A549 (cell line): Measurements from ENCODE around the gene PRXL2B. TPM values are rescaled to one million over a fixed set of nuclear protein-coding genes. Genes with fewer than 3 reads are reported as not detected.

Experiments
- ATAC-seq, 2 experiments: fragments of 200-7000 bp in 1 of 2; fragments of >200 bp in 1 of 2; cut with Nextera tagmentation in 1 of 2; cut with Tn5 transposase in 1 of 2; 3 replicates each; pipeline versions ENCODE4 v1.8.0 to v1.9.1; 2018 to 2020; ENCODE audit warnings: mild to moderate bottlenecking in 1 of 2, moderate library complexity in 1 of 2
- CTCF ChIA-PET: fragments of 300-600 bp; sonication (Branson Sonifier 250); formaldehyde crosslinking; extraction: SDS; loops from one replicate; lab custom pipeline; 2021; ENCODE audit warnings: antibody characterized with exemption, inconsistent platforms; lab: Yijun Ruan, JAX
- POLR2A ChIA-PET: fragments of 350-600 bp; formaldehyde crosslinking; extraction: SDS; loops from one replicate; lab custom pipeline; 2021; ENCODE audit warnings: antibody characterized with exemption, inconsistent platforms; lab: Yijun Ruan, JAX
- DNase-seq, 2 experiments: peaks; one replicate each; pipeline versions ENCODE4 v3.0.0 to v3.0.0-alpha.2; 2011 to 2016; ENCODE audit warnings: low read depth in 1 of 2, low spot score in 1 of 2
- FAIRE-seq: peaks from 2 replicates; lab custom pipeline; 2011; peaks lifted over from hg19 to GRCh38; lab: Jason Lieb, UNC
- H3K27ac ChIP-seq, 2 experiments: fragments of >200 bp; sonication (Bioruptor Twin); formaldehyde crosslinking; 3 replicates each; pipeline ENCODE4 v1.5.1; 2016 to 2017
- H3K4me1 ChIP-seq: fragments of >200 bp; sonication (Bioruptor Twin); formaldehyde crosslinking; 3 replicates; pipeline ENCODE4 v1.6.1; 2016
- H3K4me2 ChIP-seq: fragments of >200 bp; sonication (Bioruptor Twin); formaldehyde crosslinking; 3 replicates; pipeline ENCODE4 v1.6.1; 2016
- H3K4me3 ChIP-seq: fragments of >200 bp; sonication (Bioruptor Twin); formaldehyde crosslinking; 3 replicates; pipeline ENCODE4 v1.5.1; 2016
- H3K9me3 ChIP-seq: fragments of >200 bp; sonication (Bioruptor Twin); formaldehyde crosslinking; 3 replicates; pipeline ENCODE4 v1.6.1; 2016
- E2F6 ChIP-seq: IDR thresholded peaks from 2 replicates; pipeline ENCODE4 v1.6.1; 2012; ENCODE audit warnings: low read depth, borderline replicate concordance
- EHMT2 ChIP-seq: fragments of 200-600 bp; sonication (generic); IDR thresholded peaks from 2 replicates; pipeline ENCODE4 v1.6.1; 2016; ENCODE audit warnings: antibody characterized with exemption, low read depth, mild to moderate bottlenecking, moderate library complexity
- ELK1 ChIP-seq: fragments of 150-350 bp; IDR thresholded peaks from 2 replicates; pipeline ENCODE4 v1.6.1; 2014; ENCODE audit warnings: low read depth, mild to moderate bottlenecking, low read length
- ESRRA ChIP-seq: fragments of 150-350 bp; IDR thresholded peaks from 2 replicates; pipeline ENCODE4 v1.6.1; 2014; ENCODE audit warnings: mild to moderate bottlenecking, low read length, borderline replicate concordance
- FOSB ChIP-seq: fragments of 250-450 bp; sonication (Bioruptor Pico); IDR thresholded peaks from 2 replicates; pipeline ENCODE4 v1.5.0; 2020; ENCODE audit warnings: mild to moderate bottlenecking, moderate library complexity
- HEYL ChIP-seq: fragments of 250-450 bp; sonication (Bioruptor Pico); IDR thresholded peaks from 2 replicates; pipeline ENCODE4 v1.8.0; 2021; ENCODE audit warnings: mild to moderate bottlenecking, moderate library complexity
- HMGXB4 ChIP-seq: fragments of 250-450 bp; sonication (Bioruptor Pico); IDR thresholded peaks from 2 replicates; pipeline ENCODE4 v1.5.0; 2021; ENCODE audit warnings: mild to moderate bottlenecking, moderate library complexity, borderline replicate concordance
- HOXA7 ChIP-seq: fragments of 250-450 bp; sonication (Bioruptor Pico); IDR thresholded peaks from 2 replicates; pipeline ENCODE4 v1.5.0; 2020; ENCODE audit warnings: mild to moderate bottlenecking, moderate library complexity
- HOXB5 ChIP-seq: fragments of 250-450 bp; sonication (Bioruptor Pico); IDR thresholded peaks from 2 replicates; pipeline ENCODE4 v1.5.0; 2020; ENCODE audit warnings: mild to moderate bottlenecking, moderate library complexity
- MAFK ChIP-seq: fragments of 450-650 bp; IDR thresholded peaks from 2 replicates; pipeline ENCODE4 v1.6.1; 2014; ENCODE audit not compliant: partially characterized antibody
- NR3C1 ChIP-seq: fragments of >200 bp; sonication (Bioruptor Twin); formaldehyde crosslinking; IDR thresholded peaks from 3 replicates; pipeline ENCODE4 v1.6.1; 2017
- POLR2AphosphoS2 ChIP-seq: conservative IDR thresholded peaks from 2 replicates; pipeline ENCODE4 v1.6.1; 2012; ENCODE audit warnings: low read length, improper control_type of control experiment, inconsistent platforms
- RAD21 ChIP-seq, 2 experiments: fragments of >200 bp in 1 of 2; sonication (Bioruptor Twin) in 1 of 2; formaldehyde crosslinking in 1 of 2; IDR thresholded peaks in 1 of 2; conservative IDR thresholded peaks in 1 of 2; 2 replicates in 1 of 2; 3 replicates in 1 of 2; pipeline ENCODE4 v1.6.1; 2012 to 2018; ENCODE audit warnings: inconsistent platforms in 1 of 2
- RARB ChIP-seq: fragments of 250-450 bp; sonication (Bioruptor Pico); IDR thresholded peaks from 2 replicates; pipeline ENCODE4 v1.8.0; 2021; ENCODE audit warnings: mild to moderate bottlenecking, moderate library complexity
- REST ChIP-seq: fragments of 200-600 bp; sonication (generic); IDR thresholded peaks from 2 replicates; pipeline ENCODE4 v1.6.1; 2016; ENCODE audit warnings: antibody characterized with exemption, mild to moderate bottlenecking, moderate library complexity
- USF2 ChIP-seq: fragments of 450-650 bp; IDR thresholded peaks from 2 replicates; pipeline ENCODE4 v1.6.1; 2014; ENCODE audit warnings: antibody characterized with exemption
- ZC3H11A ChIP-seq: fragments of 450-650 bp; IDR thresholded peaks from 2 replicates; pipeline ENCODE4 v1.6.1; 2014; ENCODE audit warnings: antibody characterized with exemption, mild to moderate bottlenecking
- ZNF302 ChIP-seq: fragments of 250-450 bp; sonication (Bioruptor Pico); IDR thresholded peaks from 2 replicates; pipeline ENCODE4 v1.9.0; 2021; ENCODE audit warnings: inconsistent platforms, mild to moderate bottlenecking, moderate library complexity
- WGBS: methylation state at CpG from one replicate; pipeline ENCODE4 v1.1.6; 2017; ENCODE audit errors: missing lambda C conversion rate; 5-methylcytosine and 5-hydroxymethylcytosine counted together
- polyA plus RNA-seq, 4 experiments: library from polyadenylated mRNA; depleted of rRNA in 3 of 4; stranded (reverse); fragments of >200 nt; fragmentation: RNase III in 1 of 4; extraction: RNeasy Plus Mini Kit Qiagen cat#74134 plus additional on column Dnase treatment in 1 of 4; gene quantifications; 2 replicates in 3 of 4; 3 replicates in 1 of 4; pipeline ENCODE4 v1.2.3, GENCODE V29; 2011 to 2017

PRXL2B gene
- polyA plus RNA-seq, 2 of the 4 experiments (the other 2 are of a cell fraction): 4.4 to 16.4 TPM

- no peak overlapping the region for H3K4me2 ChIP-seq
- no peak for TF ChIP-seq NR3C1
- TF ChIP-seq E2F6: no peak
- TF ChIP-seq RAD21 (conservative IDR thresholded peaks at IDR 0.05 in 1 of 2, IDR thresholded peaks at IDR 0.05 in 1 of 2): no peak
- TF ChIP-seq RARB (CRISPR knock-in tag): no peak
- no peak for TF ChIP-seq HEYL (CRISPR knock-in tag)
- no peak for TF ChIP-seq HMGXB4
- TF ChIP-seq MAFK: no peak
- TF ChIP-seq HOXA7 (CRISPR knock-in tag): no peak
- TF ChIP-seq ZC3H11A: no peak
- TF ChIP-seq ESRRA: no peak
- TF ChIP-seq FOSB (CRISPR knock-in tag): no peak
- TF ChIP-seq ELK1: no peak
- TF ChIP-seq HOXB5 (CRISPR knock-in tag): no peak
- no peak for TF ChIP-seq REST
- TF ChIP-seq USF2: no peak
- no peak for TF ChIP-seq ZNF302 (CRISPR knock-in tag)
- no peak for TF ChIP-seq POLR2AphosphoS2
- no peak for TF ChIP-seq EHMT2
- TF ChIP-seq, all 56 proteins: peak for 0
- FAIRE-seq (no peak), DNase-seq (no peak), ATAC-seq (peak in 1 of 2 experiments; percentile 74; a peak in 3 of 6 replicates)
- Histone ChIP-seq H3K27ac (no peak overlapping the region), H3K4me3 (no peak overlapping the region), H3K9me3 (no peaks in the 10 kb centered on the region), H3K4me1 (peaks cover 27% of the 10 kb centered on the region)
- POLR2A ChIA-PET: no interaction called here
- CTCF ChIA-PET: no interaction called here
- WGBS: 72% methylated on average over 5 of the region's 12 CpGs
These were observed 47.2 kb upstream of the PRXL2B start for GRCh38 chr1:2539312-2539907.
